NT2/D1 (cell line): ENCODE measurements around the gene USF3.
"Not testable (repeated sequence)": the region's sequence is repeated elsewhere in the genome, so short reads cannot be mapped to it uniquely, and the experiment has no call there.

Source experiments
- DNase-seq: peaks from one replicate; pipeline ENCODE4 v3.0.0-alpha.2; 2011; ENCODE audit warnings: low read depth, low spot score
- H3K27me3 ChIP-seq: 2 replicates; pipeline ENCODE4 v1.6.0; 2011; ENCODE audit warnings: mild to moderate bottlenecking; ENCODE audit not compliant: insufficient read length, insufficient read depth
- H3K36me3 ChIP-seq: 2 replicates; pipeline ENCODE4 v1.6.1; 2011; ENCODE audit warnings: mild to moderate bottlenecking, low read length, mixed read lengths; ENCODE audit not compliant: insufficient read depth, insufficient read length
- H3K4me1 ChIP-seq: 2 replicates; pipeline ENCODE4 v1.5.1; 2011; ENCODE audit not compliant: insufficient read depth, insufficient read length
- H3K4me3 ChIP-seq: 2 replicates; pipeline ENCODE4 v1.5.1; 2011; ENCODE audit warnings: low read depth; ENCODE audit not compliant: insufficient read length
- H3K9ac ChIP-seq: 2 replicates; pipeline ENCODE4 v1.6.0; 2011; ENCODE audit warnings: low read depth; ENCODE audit not compliant: insufficient read length
- H3K9me3 ChIP-seq: 2 replicates; pipeline ENCODE4 v1.5.1; 2011; ENCODE audit warnings: mild to moderate bottlenecking, low read length; ENCODE audit not compliant: insufficient read depth
- SUZ12 ChIP-seq: IDR thresholded peaks from 2 replicates; pipeline ENCODE4 v1.6.1; 2011; ENCODE audit not compliant: insufficient read length, insufficient read depth; ENCODE audit errors: extremely low read depth
- YY1 ChIP-seq: IDR thresholded peaks from 2 replicates; pipeline ENCODE4 v1.6.1; 2011; ENCODE audit not compliant: insufficient read length, insufficient read depth
- ZNF274 ChIP-seq: IDR thresholded peaks from 2 replicates; pipeline ENCODE4 v1.6.1; 2011; ENCODE audit warnings: mild to moderate bottlenecking, low read depth, low read length

Gene USF3

GRCh38 chr3:113648524-113648923 is 47.9 kb downstream of the USF3 start:
- TF ChIP-seq ZNF274: no peak
- no peak for TF ChIP-seq YY1
- TF ChIP-seq SUZ12: no peak
- Histone ChIP-seq H3K4me3 (no peak overlapping the region), H3K9me3 (peaks cover 31% of the 10 kb centered on the region), H3K36me3 (no peaks in the 10 kb centered on the region), H3K4me1 (no peaks in the 10 kb centered on the region), H3K27me3 (no peaks in the 10 kb centered on the region), H3K9ac (no peak overlapping the region)
- no peak for DNase-seq

GRCh38 chr3:113643583-113643982 is 52.9 kb downstream of the USF3 start:
- Histone ChIP-seq H3K27me3 (no peaks in the 10 kb centered on the region), H3K4me1 (no peaks in the 10 kb centered on the region), H3K9me3 (peaks cover 32% of the 10 kb centered on the region), H3K4me3 (no peak overlapping the region), H3K9ac (no peak overlapping the region), H3K36me3 (no peaks in the 10 kb centered on the region)
- no peak for DNase-seq
- TF ChIP-seq SUZ12 (no peak), ZNF274 (no peak)

- DNase-seq: no peak
- Histone ChIP-seq H3K36me3 (no peaks in the 10 kb centered on the region), H3K9me3 (peaks cover 5% of the 10 kb centered on the region), H3K27me3 (no peaks in the 10 kb centered on the region), H3K9ac (no peak overlapping the region), H3K4me1 (no peaks in the 10 kb centered on the region), H3K4me3 (no peak overlapping the region)
- TF ChIP-seq YY1 (no peak), ZNF274 (no peak), SUZ12 (no peak)
These were observed 57.5 kb downstream of the USF3 start for GRCh38 chr3:113638910-113639309.

GRCh38 chr3:113637756-113638155 is 58.7 kb downstream of the USF3 start:
- DNase-seq: no peak
- Histone ChIP-seq H3K9ac (no peak overlapping the region), H3K27me3 (no peaks in the 10 kb centered on the region), H3K36me3 (no peaks in the 10 kb centered on the region), H3K4me1 (no peaks in the 10 kb centered on the region), H3K4me3 (no peak overlapping the region), H3K9me3 (no peaks in the 10 kb centered on the region)
- TF ChIP-seq ZNF274 (no peak), YY1 (no peak), SUZ12 (no peak)

- H3K4me1 ChIP-seq, H3K9ac ChIP-seq, H3K4me3 ChIP-seq, H3K36me3 ChIP-seq, H3K9me3 ChIP-seq, DNase-seq, H3K27me3 ChIP-seq: not testable (repeated sequence)
These were observed 60.4 kb downstream of the USF3 start for GRCh38 chr3:113636034-113636433.

- H3K36me3 ChIP-seq: no peaks in the 10 kb centered on the region
- no peak for TF ChIP-seq SUZ12
- DNase-seq: no peak
These were observed 61.5 kb downstream of the USF3 start for GRCh38 chr3:113634782-113635474.

GRCh38 chr3:113631573-113631972 is 64.9 kb downstream of the USF3 start:
- Histone ChIP-seq H3K27me3 (no peaks in the 10 kb centered on the region), H3K4me1 (no peaks in the 10 kb centered on the region), H3K9ac (no peak overlapping the region), H3K4me3 (no peak overlapping the region), H3K36me3 (no peaks in the 10 kb centered on the region), H3K9me3 (no peaks in the 10 kb centered on the region)
- TF ChIP-seq ZNF274 (no peak), YY1 (no peak)
- no peak for DNase-seq

More at GRCh38 chr3:113634782-113635474, 61.5 kb downstream of the USF3 start:
- H3K4me3 ChIP-seq: no peak overlapping the region
- H3K9me3 ChIP-seq: no peaks in the 10 kb centered on the region
- H3K4me1 ChIP-seq: no peaks in the 10 kb centered on the region
- no peaks in the 10 kb centered on the region for H3K27me3 ChIP-seq
- no peak overlapping the region for H3K9ac ChIP-seq
